OCI-LY7 (cell line): ENCODE measurements around the gene MDK.

Source experiments
- EZH2phosphoT487 ChIP-seq: fragments of 200-600 bp; sonication (generic); IDR thresholded peaks from 2 replicates; pipeline ENCODE4 v1.6.1; 2018; ENCODE audit warnings: low read depth, borderline replicate concordance, mild to moderate bottlenecking, mixed run types, antibody characterized with exemption, low read length, moderate library complexity, mixed read lengths
- TF ChIP-seq, protein P1 (sequence below): fragments of 200-600 bp; sonication (generic); conservative IDR thresholded peaks from 2 replicates; pipeline ENCODE4 v1.5.1; 2014; ENCODE audit warnings: mild to moderate bottlenecking, antibody characterized with exemption, low read length, moderate library complexity, mixed read lengths

DNA sequence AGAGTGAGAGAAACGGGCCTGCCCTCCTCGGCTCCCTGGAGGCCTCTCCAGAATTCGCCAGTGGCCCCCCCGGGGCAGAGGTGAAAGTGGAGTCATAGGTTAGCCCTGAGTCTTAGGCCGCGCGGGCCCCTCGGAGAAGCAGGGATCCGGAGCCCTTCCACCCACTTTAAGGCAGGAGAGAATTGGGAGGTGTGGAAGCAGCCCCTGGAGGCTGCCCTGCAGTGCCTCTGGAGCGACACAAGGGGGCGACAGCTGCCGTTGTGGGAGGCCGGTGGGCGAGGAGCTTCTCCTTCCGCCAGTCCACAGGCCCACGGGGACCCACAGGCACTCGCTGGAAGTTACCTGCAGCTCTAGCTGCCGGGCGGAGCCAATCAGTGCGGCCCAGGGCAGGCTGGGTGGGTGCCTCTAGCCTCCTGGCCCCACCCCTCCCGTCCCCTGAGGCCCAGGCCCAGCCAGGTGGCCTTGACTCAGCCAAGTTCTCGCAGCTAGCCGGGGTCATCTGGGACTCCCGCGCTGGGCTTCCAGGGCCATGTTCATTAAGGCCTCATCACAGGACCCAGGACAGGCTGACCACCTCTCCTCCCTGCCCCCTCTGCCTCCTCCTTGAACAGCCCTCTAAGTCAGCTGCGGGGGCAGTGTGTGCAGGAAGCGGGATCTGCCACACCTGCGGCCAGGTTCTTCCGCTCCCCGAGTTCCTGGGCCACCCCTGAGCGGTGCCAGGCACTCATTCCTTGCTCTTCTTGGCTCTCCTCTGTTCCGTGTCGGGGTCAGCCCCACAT, 29.2 kb upstream of the MDK start:
- TF ChIP-seq, protein P1, sequence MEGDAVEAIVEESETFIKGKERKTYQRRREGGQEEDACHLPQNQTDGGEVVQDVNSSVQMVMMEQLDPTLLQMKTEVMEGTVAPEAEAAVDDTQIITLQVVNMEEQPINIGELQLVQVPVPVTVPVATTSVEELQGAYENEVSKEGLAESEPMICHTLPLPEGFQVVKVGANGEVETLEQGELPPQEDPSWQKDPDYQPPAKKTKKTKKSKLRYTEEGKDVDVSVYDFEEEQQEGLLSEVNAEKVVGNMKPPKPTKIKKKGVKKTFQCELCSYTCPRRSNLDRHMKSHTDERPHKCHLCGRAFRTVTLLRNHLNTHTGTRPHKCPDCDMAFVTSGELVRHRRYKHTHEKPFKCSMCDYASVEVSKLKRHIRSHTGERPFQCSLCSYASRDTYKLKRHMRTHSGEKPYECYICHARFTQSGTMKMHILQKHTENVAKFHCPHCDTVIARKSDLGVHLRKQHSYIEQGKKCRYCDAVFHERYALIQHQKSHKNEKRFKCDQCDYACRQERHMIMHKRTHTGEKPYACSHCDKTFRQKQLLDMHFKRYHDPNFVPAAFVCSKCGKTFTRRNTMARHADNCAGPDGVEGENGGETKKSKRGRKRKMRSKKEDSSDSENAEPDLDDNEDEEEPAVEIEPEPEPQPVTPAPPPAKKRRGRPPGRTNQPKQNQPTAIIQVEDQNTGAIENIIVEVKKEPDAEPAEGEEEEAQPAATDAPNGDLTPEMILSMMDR = peak; percentile 89
- no peak for TF ChIP-seq EZH2phosphoT487
